Measurements from ENCODE around the gene USP5.

USP5 gene

DNA sequence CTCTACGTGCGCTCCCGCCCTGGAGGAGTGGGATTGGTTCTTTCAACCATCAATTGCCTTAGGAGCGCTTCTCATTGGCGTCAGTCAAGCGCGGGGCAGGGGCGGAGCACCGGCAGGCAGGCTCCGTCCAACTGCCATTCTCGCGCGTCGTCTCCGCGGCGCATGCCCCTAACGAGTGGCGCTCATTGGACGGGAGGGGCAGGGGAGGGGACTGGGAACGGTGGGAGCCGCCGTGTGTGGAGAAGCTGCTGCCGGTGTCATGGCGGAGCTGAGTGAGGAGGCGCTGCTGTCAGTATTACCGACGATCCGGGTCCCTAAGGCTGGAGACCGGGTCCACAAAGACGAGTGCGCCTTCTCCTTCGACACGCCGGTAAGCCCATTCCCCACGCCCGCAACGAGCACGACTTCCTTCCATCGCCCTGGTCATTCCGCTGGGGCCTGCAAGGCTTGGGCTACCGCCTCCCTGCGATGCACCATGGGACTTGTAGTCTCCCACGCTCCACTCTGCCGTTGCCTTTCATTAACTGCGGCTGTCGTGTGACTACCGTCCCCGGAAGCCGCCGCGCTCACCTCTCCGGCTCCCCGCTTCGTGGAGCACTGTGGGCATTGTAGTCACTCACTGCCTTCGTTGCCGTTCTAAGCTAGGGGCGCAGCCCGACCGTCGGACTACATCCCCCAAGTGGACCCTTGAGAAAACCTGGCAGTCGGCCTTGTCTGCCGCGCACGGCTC is at the start of gene USP5:
Gene USP5, plus strand, starts transcription at position 230 of the 730 bp plus-strand sequence. Its CDS starts 30 bp downstream, at position 260.
- DNase-seq (ENCODE audit: low read depth, low spot score), result peak; percentile 98

DNA sequence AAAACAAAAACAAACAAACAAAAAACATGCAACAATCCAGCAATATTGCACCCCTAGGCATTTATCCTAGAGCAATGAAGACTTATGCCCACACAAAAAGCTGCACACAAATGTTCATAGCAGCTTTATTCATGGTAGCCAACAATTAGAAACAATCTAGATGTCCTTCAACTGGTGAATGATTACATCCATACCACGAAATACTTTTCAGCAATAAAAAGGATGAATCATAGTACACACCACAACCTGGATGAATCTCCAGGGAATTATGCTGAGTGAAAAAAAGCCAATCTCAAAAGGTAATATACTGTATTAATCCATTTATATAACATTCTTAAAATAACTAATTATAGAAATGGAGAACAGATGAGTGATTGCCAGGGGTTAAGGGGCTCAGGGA is 44.8 kb upstream of the USP5 start:
- DNase-seq (ENCODE audit: low read depth, low spot score), result no peak

DNA sequence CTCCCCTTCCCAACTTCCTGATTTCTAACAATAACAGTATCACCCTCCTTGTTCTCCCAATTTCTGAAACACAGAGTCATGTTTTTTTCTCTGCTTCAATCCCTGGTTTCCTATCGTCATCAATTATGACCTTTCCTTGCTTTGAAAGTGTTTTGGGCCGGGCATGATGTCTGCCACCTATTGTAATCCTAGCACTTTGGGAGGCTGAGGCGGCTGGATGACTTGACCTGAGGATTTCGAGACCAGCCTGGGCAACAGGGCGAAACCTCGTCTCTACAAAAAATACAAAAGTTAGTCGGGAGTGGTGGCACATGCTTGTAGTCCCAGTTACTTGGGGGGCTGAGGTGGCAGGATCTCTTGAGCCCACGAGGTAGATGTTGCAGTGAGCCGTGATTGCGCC is 42.9 kb upstream of the USP5 start:
- no peak for DNase-seq (ENCODE audit: low read depth, low spot score)

GRCh38 chr12:6810758-6811157 is 41.2 kb upstream of the USP5 start:
- no peak for DNase-seq (ENCODE audit: low read depth, low spot score)

- DNase-seq (ENCODE audit: low read depth, low spot score), result no peak
Observed at GRCh38 chr12:6813363-6813762, 38.6 kb upstream of the USP5 start.

DNA sequence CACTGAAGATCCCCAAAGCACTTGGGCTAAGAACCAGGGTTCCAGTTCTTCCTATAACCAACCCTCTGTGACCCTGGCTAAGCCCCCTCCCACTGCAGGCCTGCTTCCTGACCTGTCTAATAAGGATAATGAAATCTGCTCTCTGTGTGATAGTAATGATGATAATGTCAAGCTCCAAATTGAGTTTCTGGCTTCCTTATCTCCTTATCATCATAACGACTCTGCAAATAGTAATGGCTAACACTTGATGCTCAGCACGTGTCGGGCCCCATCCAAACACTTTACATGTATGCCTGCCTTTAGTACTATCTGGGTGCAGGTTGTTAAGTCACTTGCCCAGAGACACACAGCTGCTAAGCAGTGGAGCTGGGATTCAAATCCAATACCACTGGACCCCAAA is 35.4 kb upstream of the USP5 start:
- no peak for DNase-seq (ENCODE audit: low read depth, low spot score)

GRCh38 chr12:6817098-6817497 is 34.9 kb upstream of the USP5 start:
- no peak for DNase-seq (ENCODE audit: low read depth, low spot score)

- DNase-seq (ENCODE audit: low read depth, low spot score), result no peak
Observed at GRCh38 chr12:6817662-6818157, 34.2 kb upstream of the USP5 start.

DNA sequence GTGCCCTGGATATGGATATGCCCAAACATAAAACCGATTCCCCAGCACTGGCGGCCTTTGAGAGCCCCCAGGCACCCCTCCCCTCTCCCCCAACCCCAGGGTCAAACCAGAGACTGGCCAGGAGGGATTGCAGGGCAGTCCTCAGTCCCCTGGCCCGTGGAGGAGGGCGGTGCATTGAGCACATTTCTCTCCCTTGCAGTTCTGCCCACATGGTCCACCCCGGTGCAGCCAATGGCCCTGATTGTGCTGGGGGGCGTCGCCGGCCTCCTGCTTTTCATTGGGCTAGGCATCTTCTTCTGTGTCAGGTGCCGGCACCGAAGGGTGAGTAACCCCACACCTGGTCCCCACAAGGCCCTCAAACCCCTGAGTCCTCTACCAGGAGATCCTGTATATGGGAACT is 33.7 kb upstream of the USP5 start:
- no peak for DNase-seq (ENCODE audit: low read depth, low spot score)

DNA sequence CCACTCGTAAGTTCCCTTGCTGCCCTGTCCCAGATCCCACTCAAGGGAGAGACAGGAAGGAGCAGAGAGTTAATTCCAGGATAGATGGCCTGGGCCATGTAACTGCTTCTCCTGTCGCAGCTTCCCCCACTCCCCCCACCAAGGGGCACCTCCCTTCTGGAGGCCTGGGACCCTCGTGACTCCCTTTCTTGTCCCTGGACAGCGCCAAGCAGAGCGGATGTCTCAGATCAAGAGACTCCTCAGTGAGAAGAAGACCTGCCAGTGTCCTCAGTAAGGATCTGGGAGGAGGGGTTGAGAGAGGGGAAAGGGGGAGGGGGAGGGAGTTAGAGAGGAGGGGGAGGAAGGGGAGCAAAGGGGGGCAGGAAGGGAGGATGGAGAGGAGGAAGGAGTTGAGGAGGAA is 33.3 kb upstream of the USP5 start:
- DNase-seq (ENCODE audit: low read depth, low spot score), result no peak

- no peak for DNase-seq (ENCODE audit: low read depth, low spot score)
Observed at GRCh38 chr12:6819106-6820030, 32.6 kb upstream of the USP5 start.

DNA sequence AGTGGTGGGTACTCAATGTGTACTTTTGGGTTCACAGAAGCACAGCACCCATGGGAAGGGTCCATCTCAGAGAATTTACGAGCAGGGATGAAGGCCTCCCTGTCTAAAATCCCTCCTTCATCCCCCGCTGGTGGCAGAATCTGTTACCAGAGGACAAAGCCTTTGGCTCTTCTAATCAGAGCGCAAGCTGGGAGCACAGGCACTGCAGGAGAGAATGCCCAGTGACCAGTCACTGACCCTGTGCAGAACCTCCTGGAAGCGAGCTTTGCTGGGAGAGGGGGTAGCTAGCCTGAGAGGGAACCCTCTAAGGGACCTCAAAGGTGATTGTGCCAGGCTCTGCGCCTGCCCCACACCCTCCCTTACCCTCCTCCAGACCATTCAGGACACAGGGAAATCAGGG is 31.8 kb upstream of the USP5 start:
- DNase-seq (ENCODE audit: low read depth, low spot score), result no peak

DNA sequence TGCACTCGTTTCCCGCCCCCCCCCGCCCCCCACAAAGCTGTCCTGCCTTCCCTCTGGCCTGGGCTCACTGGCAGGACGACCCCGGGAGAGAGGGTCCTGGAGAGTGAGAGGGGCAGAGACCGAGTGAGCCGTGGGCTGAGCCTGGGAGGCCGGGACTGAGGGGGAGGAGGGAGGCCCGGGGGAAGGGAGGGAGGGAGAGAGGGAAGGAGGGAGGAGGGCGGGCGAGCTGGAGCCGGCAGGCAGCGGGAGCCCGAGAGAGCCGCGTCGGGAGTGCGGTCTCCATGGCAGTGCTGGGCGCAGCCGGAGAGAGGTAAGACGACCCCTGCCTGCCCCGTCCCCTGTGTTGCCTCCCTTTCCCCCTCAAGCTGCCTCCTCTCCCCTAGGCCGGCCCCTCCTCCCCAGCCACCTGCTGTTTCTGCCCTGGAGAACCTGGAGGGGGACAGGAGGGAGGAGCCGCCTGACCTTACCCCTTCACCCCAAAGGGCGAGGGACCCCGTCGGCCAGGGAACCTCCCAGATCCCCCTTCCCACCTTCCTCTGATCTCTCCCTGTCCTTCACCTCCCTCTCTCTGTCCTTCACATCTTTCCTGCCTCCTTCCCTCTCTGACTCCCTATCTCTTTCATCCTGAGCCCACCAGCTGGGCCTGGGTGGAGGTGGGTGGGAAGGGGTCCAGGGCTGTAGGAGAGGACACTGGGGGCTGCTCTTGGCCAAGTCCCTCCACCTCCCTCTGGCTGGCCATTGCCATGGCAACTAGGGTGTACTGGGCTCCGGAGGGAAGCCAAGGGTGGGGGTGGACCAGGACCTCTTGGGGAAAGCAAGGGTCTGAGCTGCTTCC is 30.1 kb upstream of the USP5 start, which contains the start of gene GPR162:
Gene GPR162, plus strand, starts transcription at position 231 of the 835 bp plus-strand sequence. CDS start 2,078 bp downstream, outside the sequence.
- no peak for DNase-seq (ENCODE audit: low read depth, low spot score)

DNA sequence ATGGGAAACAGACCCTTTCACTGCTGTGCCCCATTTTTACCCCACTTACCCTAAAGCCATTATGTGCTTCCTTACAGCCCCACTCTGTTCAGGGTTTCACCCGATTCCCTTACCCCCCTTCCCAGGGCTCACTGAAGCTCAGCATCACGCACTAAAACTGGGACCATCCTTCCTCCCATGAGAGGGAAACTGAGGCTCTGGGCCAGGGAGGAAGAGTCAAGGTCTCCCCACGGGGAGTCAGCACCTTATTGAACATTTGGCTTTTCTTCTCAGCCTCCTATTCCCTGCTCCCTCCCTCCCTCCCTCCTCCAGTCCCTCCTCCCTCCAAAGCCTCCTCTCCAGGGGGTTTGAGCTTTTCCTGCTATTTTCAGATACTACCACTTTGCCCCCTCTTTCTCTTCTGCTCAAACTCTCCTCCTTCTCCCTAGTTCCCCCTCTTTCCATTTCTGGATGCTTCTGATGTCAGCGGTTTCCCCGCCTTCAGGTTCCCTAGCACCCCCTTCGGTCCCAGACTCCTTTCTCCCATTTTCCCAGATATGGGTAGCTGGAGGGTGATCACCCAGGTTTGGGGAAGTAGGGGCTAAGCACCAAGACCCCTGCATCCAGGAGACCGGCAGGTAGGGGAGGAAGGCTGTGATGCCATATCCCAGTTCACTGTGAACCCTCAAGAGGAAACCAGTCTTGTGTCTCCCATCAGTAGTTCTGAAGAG is 29.4 kb upstream of the USP5 start:
- DNase-seq (ENCODE audit: low read depth, low spot score), result no peak

- no peak for DNase-seq (ENCODE audit: low read depth, low spot score)
Observed at GRCh38 chr12:6823182-6824084, 28.5 kb upstream of the USP5 start.

DNA sequence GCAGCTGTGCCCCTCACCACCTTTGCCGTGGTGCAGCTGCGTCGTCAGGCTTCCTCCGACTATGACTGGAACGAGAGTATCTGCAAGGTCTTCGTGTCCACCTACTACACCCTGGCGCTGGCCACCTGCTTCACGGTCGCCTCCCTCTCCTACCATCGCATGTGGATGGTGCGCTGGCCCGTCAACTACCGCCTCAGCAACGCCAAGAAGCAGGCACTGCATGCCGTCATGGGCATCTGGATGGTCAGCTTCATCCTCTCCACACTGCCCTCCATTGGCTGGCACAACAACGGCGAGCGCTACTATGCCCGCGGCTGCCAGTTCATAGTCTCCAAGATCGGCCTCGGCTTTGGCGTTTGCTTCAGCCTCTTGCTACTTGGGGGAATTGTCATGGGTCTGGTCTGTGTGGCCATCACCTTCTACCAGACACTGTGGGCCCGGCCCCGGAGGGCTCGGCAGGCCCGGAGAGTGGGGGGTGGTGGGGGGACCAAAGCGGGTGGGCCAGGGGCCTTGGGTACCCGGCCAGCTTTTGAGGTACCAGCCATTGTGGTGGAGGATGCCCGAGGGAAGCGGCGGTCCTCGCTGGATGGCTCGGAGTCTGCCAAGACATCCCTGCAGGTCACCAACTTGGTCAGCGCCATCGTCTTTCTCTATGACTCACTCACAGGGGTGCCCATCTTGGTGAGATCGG is 27.7 kb upstream of the USP5 start:
- no peak for DNase-seq (ENCODE audit: low read depth, low spot score)

GRCh38 chr12:6824901-6825381 is 27.0 kb upstream of the USP5 start:
- DNase-seq (ENCODE audit: low read depth, low spot score), result no peak

DNA sequence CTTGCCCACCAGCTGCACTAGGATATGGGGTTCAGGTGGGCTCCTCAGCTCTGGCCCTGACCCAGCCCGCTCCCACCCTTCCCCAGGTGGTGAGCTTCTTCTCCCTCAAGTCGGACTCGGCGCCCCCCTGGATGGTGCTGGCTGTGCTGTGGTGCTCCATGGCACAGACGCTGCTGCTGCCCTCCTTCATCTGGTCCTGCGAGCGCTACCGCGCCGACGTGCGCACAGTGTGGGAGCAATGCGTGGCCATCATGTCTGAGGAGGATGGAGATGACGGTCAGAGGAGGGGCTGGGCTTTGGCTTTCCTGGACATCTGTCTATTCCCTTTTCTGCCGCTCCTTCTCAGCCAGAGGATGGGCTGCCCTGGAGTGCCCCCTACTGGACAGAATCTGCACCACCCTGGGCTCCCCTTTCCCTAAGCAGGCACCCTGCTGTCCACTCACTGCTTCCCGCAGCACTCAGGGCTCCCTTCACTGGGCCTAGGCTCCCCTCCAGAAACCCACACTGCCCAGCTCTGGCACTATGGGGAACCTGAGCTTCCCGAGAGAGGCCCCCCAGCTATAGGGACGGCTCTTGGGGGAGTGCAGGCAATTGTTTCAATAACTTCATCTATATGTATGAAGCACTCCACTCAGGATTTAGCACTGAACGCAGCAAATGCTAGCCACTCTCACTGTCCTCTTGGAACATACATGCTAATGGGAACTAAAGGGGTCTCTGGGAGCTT is 26.4 kb upstream of the USP5 start:
- DNase-seq (ENCODE audit: low read depth, low spot score), result peak; percentile 57
